Activated naive CD4-positive, alpha-beta T cell treated with anti-CD3 and anti-CD28 coated beads for 36 hours (primary cell): Measurements from ENCODE around the gene FBRSL1. TPM values are rescaled to one million over a fixed set of nuclear protein-coding genes. Genes with fewer than 3 reads are reported as not detected.

Source experiments
- CTCF ChIA-PET: fragments of 350-600 bp; sonication (Branson Sonifier 250); formaldehyde crosslinking; loops from one replicate; lab custom pipeline; 2021; ENCODE audit warnings: antibody characterized with exemption; lab: Charles Lee
- DNase-seq: peaks from one replicate; pipeline ENCODE4 v3.0.0-alpha.2; 2020
- H3K27ac Mint-ChIP-seq: one replicate; pipeline ENCODE4 v1.8.0; 2021; ENCODE audit warnings: mild to moderate bottlenecking, mixed read lengths
- H3K27me3 Mint-ChIP-seq: one replicate; pipeline ENCODE4 v1.8.0; 2021; ENCODE audit warnings: low read depth, mixed read lengths
- H3K36me3 Mint-ChIP-seq: one replicate; pipeline ENCODE4 v1.8.0; 2021; ENCODE audit warnings: low read depth, mixed read lengths
- H3K4me1 Mint-ChIP-seq: one replicate; pipeline ENCODE4 v1.8.0; 2021; ENCODE audit warnings: low read depth, mixed read lengths
- H3K4me3 Mint-ChIP-seq: one replicate; pipeline ENCODE4 v1.8.0; 2021; ENCODE audit warnings: mild to moderate bottlenecking, moderate library complexity, mixed read lengths
- H3K9me3 Mint-ChIP-seq: one replicate; pipeline ENCODE4 v1.8.0; 2021; ENCODE audit warnings: mixed read lengths
- intact Hi-C: fragments of 100-400 bp; cut with micrococcal nuclease; formaldehyde crosslinking; loops from one replicate; pipeline ENCODE4 v1.15.1; 2023
- total RNA-seq, 2 experiments: library from RNA; stranded (reverse); gene quantifications; one replicate each; pipeline ENCODE4 v1.2.3, GENCODE V29; 2021

The FBRSL1 gene
- total RNA-seq, 2 experiments from 2014 or later: 35.1 to 36.3 TPM

DNA sequence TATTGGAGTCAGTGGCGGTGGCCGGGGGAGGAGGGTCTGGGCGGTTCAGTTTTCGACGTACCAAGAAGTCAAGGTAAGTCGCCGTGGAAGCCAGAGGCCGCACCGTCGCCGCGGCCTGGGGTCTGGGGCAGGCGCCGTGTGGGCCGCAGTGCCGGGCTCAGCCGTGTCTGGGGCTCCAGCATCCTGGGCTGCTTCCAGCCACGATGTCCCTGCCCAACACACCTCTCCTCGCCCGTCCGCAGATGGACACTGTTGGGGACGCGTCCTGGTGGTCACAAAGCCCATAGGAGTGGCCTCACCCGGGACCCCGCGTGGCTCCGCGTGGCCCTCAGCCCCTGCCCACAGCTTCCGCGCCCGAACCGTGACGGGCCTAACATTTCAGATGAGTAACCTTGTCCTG is 59.1 kb downstream of the FBRSL1 start:
- CTCF ChIA-PET: no interaction called here
- no peak overlapping the region for H3K4me3 Mint-ChIP-seq
- DNase-seq: no peak
- H3K9me3 Mint-ChIP-seq: no peaks in the 10 kb centered on the region
- peaks cover 5% of the 10 kb centered on the region for H3K36me3 Mint-ChIP-seq
- intact Hi-C loops: no loop called here
- H3K27ac Mint-ChIP-seq: no peak overlapping the region
- H3K4me1 Mint-ChIP-seq: no peaks in the 10 kb centered on the region
- no peaks in the 10 kb centered on the region for H3K27me3 Mint-ChIP-seq

DNA sequence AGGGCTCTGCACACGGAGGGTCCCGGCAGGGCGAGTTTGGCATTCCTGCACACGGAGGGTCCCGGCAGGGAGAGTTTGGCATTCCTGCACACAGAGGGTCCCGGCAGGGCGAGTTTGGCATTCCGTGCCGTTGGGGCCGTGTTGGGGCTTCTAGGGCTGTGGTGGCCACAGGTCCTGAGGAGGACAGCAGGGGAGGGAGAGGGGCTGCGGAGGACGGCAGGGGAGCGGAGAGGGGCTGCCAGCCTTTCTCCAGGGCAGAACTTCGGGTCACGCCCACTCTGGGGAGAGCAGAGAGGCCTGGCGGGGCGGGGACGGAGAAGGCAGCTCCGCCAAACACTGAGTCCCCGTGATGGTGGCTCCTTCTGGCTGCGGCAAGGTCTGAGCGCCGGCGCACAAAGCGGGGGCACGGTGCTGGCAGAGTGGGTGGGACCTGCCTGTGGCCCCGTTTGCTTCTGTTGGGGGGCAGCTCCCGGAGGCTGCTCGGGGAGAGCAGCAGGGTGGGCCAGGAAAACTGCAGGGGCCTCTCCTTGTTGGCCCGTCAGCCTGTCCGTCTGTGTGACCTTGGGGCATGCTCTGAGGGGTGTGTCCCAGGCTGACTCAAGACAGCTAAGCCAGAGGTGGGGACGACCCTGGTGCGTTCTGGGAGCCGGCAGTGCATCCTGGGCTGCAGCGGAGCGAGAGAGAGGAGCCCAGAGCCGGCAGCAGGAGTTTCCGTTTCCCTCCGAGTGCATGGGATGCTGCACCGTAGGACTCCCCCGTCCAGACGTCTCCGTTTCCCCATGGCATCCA is 60.3 kb downstream of the FBRSL1 start:
- H3K27ac Mint-ChIP-seq: no peak overlapping the region
- CTCF ChIA-PET: no interaction called here
- intact Hi-C loops: no loop called here
- peaks cover 7% of the 10 kb centered on the region for H3K36me3 Mint-ChIP-seq
- H3K4me3 Mint-ChIP-seq: no peak overlapping the region
- DNase-seq: no peak
- no peaks in the 10 kb centered on the region for H3K4me1 Mint-ChIP-seq
- no peaks in the 10 kb centered on the region for H3K27me3 Mint-ChIP-seq
- H3K9me3 Mint-ChIP-seq: no peaks in the 10 kb centered on the region

DNA sequence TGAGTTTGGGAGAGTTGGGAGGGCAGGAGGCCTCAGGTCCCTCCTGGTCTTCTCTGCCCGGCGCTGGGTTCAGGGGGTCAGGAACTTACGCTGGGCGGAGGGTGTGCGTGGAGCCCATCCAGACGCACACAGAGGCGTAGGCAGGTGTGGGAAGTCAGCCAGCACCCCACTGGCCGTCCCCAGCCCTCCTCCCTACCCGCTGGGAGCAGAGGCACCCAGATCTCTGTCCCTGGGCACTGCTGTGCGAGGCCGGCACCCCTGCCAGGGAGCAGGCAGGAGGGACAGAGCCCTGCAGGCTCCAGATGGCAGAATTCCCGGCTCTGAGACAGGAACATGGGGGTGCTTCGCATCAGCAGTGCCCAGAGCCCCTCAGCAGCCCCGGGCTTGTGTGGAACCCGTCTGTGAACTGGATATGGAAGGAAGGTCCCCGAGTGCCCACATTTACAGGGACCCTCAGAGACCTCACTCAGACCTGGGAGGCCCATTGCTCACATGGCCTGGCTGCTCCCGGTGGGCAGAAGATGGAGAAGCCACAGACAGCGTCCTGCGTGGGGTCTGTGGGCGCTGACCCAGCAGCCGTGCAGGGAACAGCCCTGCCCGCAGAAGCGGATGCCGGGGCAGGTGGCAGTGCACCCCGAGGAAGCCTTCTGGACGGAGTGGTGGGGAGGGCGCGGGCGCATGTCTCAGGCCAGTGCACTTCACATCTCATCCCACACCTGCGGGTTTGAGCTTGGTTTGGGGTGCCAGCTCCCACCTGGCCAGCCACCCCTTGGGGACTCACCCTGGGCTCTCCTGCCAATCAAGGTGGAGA is 61.1 kb downstream of the FBRSL1 start:
- Mint-ChIP-seq H3K36me3 (peaks cover 9% of the 10 kb centered on the region), H3K27ac (no peak overlapping the region), H3K27me3 (no peaks in the 10 kb centered on the region), H3K9me3 (no peaks in the 10 kb centered on the region), H3K4me3 (no peak overlapping the region), H3K4me1 (no peaks in the 10 kb centered on the region)
- no peak for DNase-seq
- CTCF ChIA-PET: interaction anchor here (0.5 to 0.6 kb wide), 2 partner anchors 16 to 64 kb away, joined by 3 read pairs; no protein-coding TSS in a partner anchor
- intact Hi-C loops: no loop called here

- Mint-ChIP-seq H3K4me3 (no peak overlapping the region), H3K36me3 (peaks cover 9% of the 10 kb centered on the region), H3K27ac (no peak overlapping the region), H3K9me3 (no peaks in the 10 kb centered on the region), H3K4me1 (no peaks in the 10 kb centered on the region), H3K27me3 (no peaks in the 10 kb centered on the region)
- intact Hi-C loops: no loop called here
- CTCF ChIA-PET: interaction anchor here (0.6 kb wide), 1 partner anchor 15 kb away, joined by 3 read pairs; no protein-coding TSS in a partner anchor
- no peak for DNase-seq
These were observed 61.7 kb downstream of the FBRSL1 start for GRCh38 chr12:132551641-132552031.

GRCh38 chr12:132554845-132555630 is 65.1 kb downstream of the FBRSL1 start:
- no peak overlapping the region for H3K4me3 Mint-ChIP-seq
- peak; percentile 36 for DNase-seq
- H3K27me3 Mint-ChIP-seq: peaks cover 7% of the 10 kb centered on the region
- H3K9me3 Mint-ChIP-seq: no peaks in the 10 kb centered on the region
- no peak overlapping the region for H3K27ac Mint-ChIP-seq
- H3K4me1 Mint-ChIP-seq: peaks cover 3% of the 10 kb centered on the region
- H3K36me3 Mint-ChIP-seq: peaks cover 9% of the 10 kb centered on the region
- CTCF ChIA-PET: interaction anchor here (0.7 to 1.6 kb wide), 2 partner anchors 141 to 307 kb away, joined by 3 to 5 read pairs; no protein-coding TSS in a partner anchor
- intact Hi-C loops: no loop called here

GRCh38 chr12:132555686-132556085 is 65.7 kb downstream of the FBRSL1 start:
- Mint-ChIP-seq H3K9me3 (no peaks in the 10 kb centered on the region), H3K4me3 (no peak overlapping the region), H3K27ac (no peak overlapping the region), H3K4me1 (peaks cover 3% of the 10 kb centered on the region), H3K36me3 (peaks cover 9% of the 10 kb centered on the region), H3K27me3 (peaks cover 7% of the 10 kb centered on the region)
- DNase-seq: no peak
- CTCF ChIA-PET: no interaction called here
- intact Hi-C loops: no loop called here

GRCh38 chr12:132556216-132556615 is 66.3 kb downstream of the FBRSL1 start:
- no peaks in the 10 kb centered on the region for H3K9me3 Mint-ChIP-seq
- no peak overlapping the region for H3K27ac Mint-ChIP-seq
- H3K4me3 Mint-ChIP-seq: no peak overlapping the region
- H3K4me1 Mint-ChIP-seq: peaks cover 3% of the 10 kb centered on the region
- H3K36me3 Mint-ChIP-seq: peaks cover 9% of the 10 kb centered on the region
- intact Hi-C loops: no loop called here
- CTCF ChIA-PET: no interaction called here
- no peak for DNase-seq
- H3K27me3 Mint-ChIP-seq: peaks cover 7% of the 10 kb centered on the region

DNA sequence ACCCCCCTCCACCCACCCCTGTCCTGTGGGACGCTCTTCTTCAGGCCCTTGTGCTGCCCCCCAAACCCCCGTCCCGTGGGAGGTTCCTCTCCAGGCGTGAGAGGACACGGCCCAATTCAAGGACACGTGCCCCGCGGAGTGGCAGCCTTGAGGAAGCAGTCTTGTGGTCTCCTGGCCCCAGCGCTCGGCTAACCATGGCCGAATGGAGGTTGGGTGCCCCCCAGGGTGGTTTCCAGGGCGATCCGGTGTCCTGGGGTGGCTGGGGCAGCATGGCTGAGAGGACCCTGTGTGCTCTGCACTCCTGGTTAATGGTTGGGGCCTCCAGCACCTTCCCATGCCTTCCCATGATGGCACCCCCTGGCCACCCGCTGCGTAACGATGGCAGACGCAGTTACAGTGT is 66.8 kb downstream of the FBRSL1 start:
- peaks cover 3% of the 10 kb centered on the region for H3K4me1 Mint-ChIP-seq
- H3K27ac Mint-ChIP-seq: no peak overlapping the region
- peaks cover 9% of the 10 kb centered on the region for H3K36me3 Mint-ChIP-seq
- no peaks in the 10 kb centered on the region for H3K9me3 Mint-ChIP-seq
- CTCF ChIA-PET: interaction anchor here (3.7 kb wide), 1 partner anchor 142 kb away, joined by 14 read pairs; no protein-coding TSS in a partner anchor
- intact Hi-C loops: no loop called here
- no peak for DNase-seq
- no peak overlapping the region for H3K4me3 Mint-ChIP-seq
- H3K27me3 Mint-ChIP-seq: peaks cover 7% of the 10 kb centered on the region

DNA sequence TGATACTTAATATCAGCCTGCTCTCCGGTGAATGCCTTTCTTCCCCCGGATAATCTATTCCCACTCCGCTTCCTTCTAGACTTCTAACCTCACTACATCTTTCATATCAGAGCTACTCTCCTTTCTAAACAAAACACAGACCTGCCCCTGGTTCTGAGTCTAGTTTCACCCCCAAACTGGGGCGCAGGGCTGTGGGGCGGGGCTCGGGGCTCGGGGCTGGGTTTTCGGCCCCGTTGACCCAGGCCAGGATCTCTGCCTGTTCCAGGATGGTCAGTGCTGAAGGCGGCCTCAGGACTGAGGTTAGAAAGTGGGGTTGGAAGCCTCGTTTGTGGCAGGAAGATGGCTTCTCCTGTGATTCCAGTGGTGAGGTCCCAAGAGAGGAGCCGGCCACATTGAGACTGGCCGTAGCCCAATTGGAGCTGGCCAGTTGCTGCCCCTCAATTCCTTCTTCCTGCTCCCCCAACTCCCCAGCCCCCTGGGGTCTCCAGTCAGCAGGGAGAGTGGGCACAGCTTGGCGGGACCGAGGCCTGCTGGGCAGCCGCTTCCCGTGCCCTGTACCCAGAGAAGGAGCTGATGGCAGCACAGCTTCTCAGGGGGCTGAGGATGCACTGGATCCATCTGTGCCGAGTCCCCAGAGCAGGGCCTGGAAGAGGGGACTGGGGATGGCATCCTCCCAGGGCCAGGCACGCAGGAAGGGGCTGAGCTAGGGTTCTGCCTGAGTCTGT is 67.5 kb downstream of the FBRSL1 start:
- Mint-ChIP-seq H3K36me3 (peaks cover 5% of the 10 kb centered on the region), H3K27me3 (peaks cover 7% of the 10 kb centered on the region), H3K9me3 (no peaks in the 10 kb centered on the region), H3K4me3 (no peak overlapping the region), H3K27ac (no peak overlapping the region), H3K4me1 (peaks cover 3% of the 10 kb centered on the region)
- CTCF ChIA-PET: interaction anchor here (3.7 kb wide), 1 partner anchor 143 kb away, joined by 14 read pairs; no protein-coding TSS in a partner anchor
- no peak for DNase-seq
- intact Hi-C loops: no loop called here

DNA sequence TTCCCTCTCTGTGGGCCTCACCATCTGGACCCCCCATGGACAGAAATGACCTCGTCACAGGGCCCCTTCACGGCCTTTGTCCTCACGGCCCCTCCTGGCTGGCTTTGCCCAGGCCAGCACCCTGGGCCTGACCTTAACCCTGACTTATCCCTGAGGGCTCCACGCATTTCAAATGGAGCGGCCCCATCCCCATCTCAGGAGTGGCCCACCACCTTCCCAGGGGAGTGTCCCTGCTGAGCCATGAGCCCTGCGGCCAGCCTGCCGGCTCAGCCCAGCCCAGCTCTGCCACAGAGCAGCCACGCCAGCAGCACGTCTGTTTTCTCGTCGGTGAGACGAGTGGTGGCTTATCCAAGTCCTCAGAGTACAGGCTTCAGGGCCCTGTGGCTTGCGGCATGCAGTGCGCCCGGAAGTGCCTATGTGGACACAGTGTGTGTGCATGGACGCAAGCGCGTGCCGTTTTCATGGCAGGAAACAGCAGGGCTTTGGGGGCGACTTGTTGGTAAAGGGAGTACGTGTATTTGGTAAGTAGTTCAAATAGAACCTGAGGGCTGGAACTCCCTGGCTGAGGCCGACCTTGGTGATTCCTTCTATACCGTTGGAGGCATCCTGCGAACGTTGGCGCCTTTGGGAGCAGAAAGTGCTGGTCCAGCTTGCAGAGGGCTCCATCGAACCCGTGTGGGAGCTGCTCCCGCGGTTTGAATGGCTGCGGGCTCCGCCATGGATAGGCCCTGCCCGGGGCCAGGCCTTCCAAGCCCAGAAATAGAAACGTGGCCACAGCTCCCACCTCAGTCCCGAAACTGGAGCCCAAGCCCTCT is 68.3 kb downstream of the FBRSL1 start:
- no peak overlapping the region for H3K27ac Mint-ChIP-seq
- peaks cover 7% of the 10 kb centered on the region for H3K27me3 Mint-ChIP-seq
- H3K9me3 Mint-ChIP-seq: no peaks in the 10 kb centered on the region
- DNase-seq: peak; percentile 14
- peaks cover 4% of the 10 kb centered on the region for H3K36me3 Mint-ChIP-seq
- peaks cover 3% of the 10 kb centered on the region for H3K4me1 Mint-ChIP-seq
- intact Hi-C loops: no loop called here
- CTCF ChIA-PET: interaction anchor here (3.7 kb wide), 1 partner anchor 143 kb away, joined by 14 read pairs; no protein-coding TSS in a partner anchor
- H3K4me3 Mint-ChIP-seq: peak overlapping the region; percentile 9
